PC-3 (cell line): ENCODE measurements around the gene ABCG4. TPM values are rescaled to one million over a fixed set of nuclear protein-coding genes. Genes with fewer than 3 reads are reported as not detected.

ENCODE experiments used
- ATAC-seq: fragments of 200-7000 bp; cut with Tn5 transposase; 2 replicates; pipeline ENCODE4 v1.9.1; 2020; ENCODE audit warnings: mild to moderate bottlenecking, moderate library complexity
- BruUV-seq: library from RNA; stranded (reverse); fragments of 400-500 nt; replicated peaks from 2 replicates; lab custom pipeline; 2021; lab: Mats Ljungman, UMichigan
- CTCF ChIA-PET: fragments of 300-600 bp; sonication (Branson Sonifier 250); formaldehyde crosslinking; loops from one replicate; lab custom pipeline; 2022; ENCODE audit warnings: antibody characterized with exemption; lab: Charles Lee
- POLR2A ChIA-PET: fragments of 300-600 bp; sonication (Branson Sonifier 250); formaldehyde crosslinking; loops from one replicate; lab custom pipeline; 2022; ENCODE audit warnings: antibody characterized with exemption; ENCODE audit not compliant: unreplicated experiment; lab: Charles Lee
- DNase-seq: peaks from one replicate; pipeline ENCODE4 v3.0.0-alpha.2; 2015
- H2AFZ ChIP-seq: fragments of 300-600 bp; sonication (generic); 2 replicates; pipeline ENCODE4 v1.6.0; 2016; ENCODE audit warnings: antibody characterized with exemption, low read length
- H3F3A ChIP-seq: fragments of 300-600 bp; sonication (generic); one replicate; pipeline ENCODE4 v1.6.0; 2017; ENCODE audit warnings: antibody characterized with exemption, low read length, control low read depth, mild to moderate bottlenecking; ENCODE audit not compliant: unreplicated experiment
- H3K27ac ChIP-seq: fragments of 300-600 bp; sonication (generic); 2 replicates; pipeline ENCODE4 v1.5.1; 2016; ENCODE audit warnings: mild to moderate bottlenecking, low read length
- H3K27me3 ChIP-seq: fragments of 300-600 bp; sonication (generic); 2 replicates; pipeline ENCODE4 v1.6.1; 2016; ENCODE audit warnings: low read length, mixed read lengths
- H3K36me3 ChIP-seq: fragments of 300-600 bp; sonication (generic); 2 replicates; pipeline ENCODE4 v1.6.1; 2016; ENCODE audit warnings: low read depth, mixed run types, low read length, mixed read lengths
- H3K4me1 ChIP-seq: fragments of 300-600 bp; sonication (generic); 2 replicates; pipeline ENCODE4 v1.5.1; 2016; ENCODE audit warnings: low read length; ENCODE audit not compliant: insufficient read depth
- H3K4me2 ChIP-seq: fragments of 300-600 bp; sonication (generic); 2 replicates; pipeline ENCODE4 v1.6.0; 2016; ENCODE audit warnings: low read length
- H3K4me3 ChIP-seq: fragments of 300-600 bp; sonication (generic); 2 replicates; pipeline ENCODE4 v1.5.1; 2016; ENCODE audit warnings: mild to moderate bottlenecking, low read length, mixed read lengths
- H3K79me2 ChIP-seq: fragments of 300-600 bp; sonication (generic); 2 replicates; pipeline ENCODE4 v1.6.1; 2017; ENCODE audit warnings: low read length, mixed read lengths
- H3K9ac ChIP-seq: fragments of 300-600 bp; sonication (generic); 2 replicates; pipeline ENCODE4 v1.6.0; 2016; ENCODE audit warnings: mild to moderate bottlenecking, low read length
- H3K9me2 ChIP-seq: fragments of 300-600 bp; sonication (generic); replicated peaks from 2 replicates; pipeline ENCODE4 v1.6.1; 2016; ENCODE audit warnings: mixed run types, low read length, mixed read lengths
- H3K9me3 ChIP-seq: fragments of 300-600 bp; sonication (generic); 2 replicates; pipeline ENCODE4 v1.6.1; 2016; ENCODE audit warnings: low read length, mixed read lengths
- H4K20me1 ChIP-seq: fragments of 300-600 bp; sonication (generic); 2 replicates; pipeline ENCODE4 v1.6.1; 2016; ENCODE audit warnings: low read length, mixed read lengths
- EZH2 ChIP-seq: fragments of 300-600 bp; sonication (generic); IDR thresholded peaks from one replicate; pipeline ENCODE4 v1.6.1; 2017; ENCODE audit warnings: antibody characterized with exemption, mild to moderate bottlenecking, low read length; ENCODE audit not compliant: unreplicated experiment
- EZH2phosphoT487 ChIP-seq: fragments of 300-600 bp; sonication (generic); IDR thresholded peaks from 2 replicates; pipeline ENCODE4 v1.6.1; 2018; ENCODE audit warnings: mild to moderate bottlenecking, antibody characterized with exemption, low read length, borderline replicate concordance
- intact Hi-C: fragments of 100-400 bp; cut with micrococcal nuclease; formaldehyde crosslinking; loops from 2 replicates; pipeline ENCODE4 v1.9.0; 2023
- total RNA-seq: library from RNA; depleted of rRNA; stranded (reverse); fragments of >200 nt; gene quantifications from 2 replicates; pipeline ENCODE4 v1.2.3, GENCODE V29; 2014
- TF ChIP-seq, protein P1 (sequence below): fragments of 300-600 bp; sonication (generic); conservative IDR thresholded peaks from 2 replicates; pipeline ENCODE4 v1.5.1; 2017; ENCODE audit warnings: antibody characterized with exemption, low read depth, mild to moderate bottlenecking, low read length

The ABCG4 gene
- total RNA-seq, 1 experiment from 2014 or later = 0.15 TPM

DNA sequence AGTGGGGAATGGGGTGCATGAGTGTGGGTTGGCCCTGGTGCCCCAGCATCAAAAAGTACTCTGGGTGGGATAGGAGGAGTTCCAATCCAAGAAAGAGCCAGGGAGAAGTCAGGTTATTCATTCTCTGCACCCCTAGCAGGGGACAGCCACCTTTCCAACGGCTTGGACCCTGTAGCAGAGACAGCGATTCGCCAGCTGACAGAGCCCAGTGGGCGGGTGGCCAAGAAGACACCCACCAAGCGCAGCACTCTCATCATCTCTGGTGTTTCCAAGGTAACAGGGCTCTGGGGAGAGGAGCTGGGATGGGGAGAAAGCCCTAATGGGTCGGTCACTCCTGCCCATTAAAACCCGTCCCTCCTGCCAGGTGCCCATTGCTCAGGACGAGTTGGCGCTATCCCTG, 35.1 kb upstream of the ABCG4 start:
- Histone ChIP-seq H3K9ac (no peak overlapping the region), H3K79me2 (peaks cover 15% of the 10 kb centered on the region), H4K20me1 (no peaks in the 10 kb centered on the region), H3K4me2 (no peak overlapping the region), H3K9me3 (no peaks in the 10 kb centered on the region), H3K27ac (no peak overlapping the region), H2AFZ (no peak overlapping the region), H3F3A (no peaks in the 10 kb centered on the region), H3K4me3 (no peak overlapping the region), H3K9me2 (no peaks in the 10 kb centered on the region), H3K36me3 (peaks cover 36% of the 10 kb centered on the region; the same call in 1 of the 2 replicates), H3K4me1 (peaks cover 4% of the 10 kb centered on the region), H3K27me3 (no peaks in the 10 kb centered on the region)
- no TSS peak for BruUV-seq
- DNase-seq (no peak), ATAC-seq (no peak)
- ChIA-PET POLR2A (no interaction called here), CTCF (no interaction called here)
- intact Hi-C loops = no loop called here
- TF ChIP-seq, protein P1, sequence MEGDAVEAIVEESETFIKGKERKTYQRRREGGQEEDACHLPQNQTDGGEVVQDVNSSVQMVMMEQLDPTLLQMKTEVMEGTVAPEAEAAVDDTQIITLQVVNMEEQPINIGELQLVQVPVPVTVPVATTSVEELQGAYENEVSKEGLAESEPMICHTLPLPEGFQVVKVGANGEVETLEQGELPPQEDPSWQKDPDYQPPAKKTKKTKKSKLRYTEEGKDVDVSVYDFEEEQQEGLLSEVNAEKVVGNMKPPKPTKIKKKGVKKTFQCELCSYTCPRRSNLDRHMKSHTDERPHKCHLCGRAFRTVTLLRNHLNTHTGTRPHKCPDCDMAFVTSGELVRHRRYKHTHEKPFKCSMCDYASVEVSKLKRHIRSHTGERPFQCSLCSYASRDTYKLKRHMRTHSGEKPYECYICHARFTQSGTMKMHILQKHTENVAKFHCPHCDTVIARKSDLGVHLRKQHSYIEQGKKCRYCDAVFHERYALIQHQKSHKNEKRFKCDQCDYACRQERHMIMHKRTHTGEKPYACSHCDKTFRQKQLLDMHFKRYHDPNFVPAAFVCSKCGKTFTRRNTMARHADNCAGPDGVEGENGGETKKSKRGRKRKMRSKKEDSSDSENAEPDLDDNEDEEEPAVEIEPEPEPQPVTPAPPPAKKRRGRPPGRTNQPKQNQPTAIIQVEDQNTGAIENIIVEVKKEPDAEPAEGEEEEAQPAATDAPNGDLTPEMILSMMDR = no peak
- no peak for TF ChIP-seq EZH2
- TF ChIP-seq EZH2phosphoT487 = no peak

DNA sequence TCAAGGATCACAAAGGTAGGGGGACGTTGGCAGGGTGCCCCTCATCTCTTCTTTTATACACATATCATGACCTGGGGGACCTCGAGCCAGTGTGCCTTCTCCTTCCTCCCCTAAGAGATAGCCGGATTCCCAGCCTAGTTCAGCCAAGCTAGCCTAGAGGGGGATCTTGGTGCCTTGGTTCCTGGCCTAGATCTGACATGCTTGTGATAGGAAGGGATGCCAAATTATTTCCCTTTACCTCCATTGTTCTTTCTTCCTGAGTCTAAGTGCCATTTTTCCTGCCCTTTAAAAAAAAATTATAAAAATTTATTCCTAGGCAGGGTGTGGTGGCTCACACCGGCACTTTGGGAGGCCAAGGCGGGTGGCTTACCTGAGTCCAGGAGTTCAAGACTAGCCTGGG, 34.5 kb upstream of the ABCG4 start:
- Histone ChIP-seq H3K9me2 (no peaks in the 10 kb centered on the region), H4K20me1 (no peaks in the 10 kb centered on the region), H3K27me3 (no peaks in the 10 kb centered on the region), H2AFZ (no peak overlapping the region), H3K4me1 (no peaks in the 10 kb centered on the region), H3K9ac (no peak overlapping the region), H3K9me3 (no peaks in the 10 kb centered on the region), H3K79me2 (peaks cover 9% of the 10 kb centered on the region), H3K4me3 (no peak overlapping the region), H3K4me2 (no peak overlapping the region), H3K27ac (no peak overlapping the region), H3F3A (no peaks in the 10 kb centered on the region), H3K36me3 (peaks cover 36% of the 10 kb centered on the region; the same call in 1 of the 2 replicates)
- CTCF ChIA-PET = no interaction called here
- POLR2A ChIA-PET = no interaction called here
- BruUV-seq = no TSS peak
- TF ChIP-seq, protein P1 = no peak
- TF ChIP-seq EZH2phosphoT487 (no peak), EZH2 (no peak)
- ATAC-seq (no peak), DNase-seq (no peak)
- intact Hi-C loops = no loop called here

DNA sequence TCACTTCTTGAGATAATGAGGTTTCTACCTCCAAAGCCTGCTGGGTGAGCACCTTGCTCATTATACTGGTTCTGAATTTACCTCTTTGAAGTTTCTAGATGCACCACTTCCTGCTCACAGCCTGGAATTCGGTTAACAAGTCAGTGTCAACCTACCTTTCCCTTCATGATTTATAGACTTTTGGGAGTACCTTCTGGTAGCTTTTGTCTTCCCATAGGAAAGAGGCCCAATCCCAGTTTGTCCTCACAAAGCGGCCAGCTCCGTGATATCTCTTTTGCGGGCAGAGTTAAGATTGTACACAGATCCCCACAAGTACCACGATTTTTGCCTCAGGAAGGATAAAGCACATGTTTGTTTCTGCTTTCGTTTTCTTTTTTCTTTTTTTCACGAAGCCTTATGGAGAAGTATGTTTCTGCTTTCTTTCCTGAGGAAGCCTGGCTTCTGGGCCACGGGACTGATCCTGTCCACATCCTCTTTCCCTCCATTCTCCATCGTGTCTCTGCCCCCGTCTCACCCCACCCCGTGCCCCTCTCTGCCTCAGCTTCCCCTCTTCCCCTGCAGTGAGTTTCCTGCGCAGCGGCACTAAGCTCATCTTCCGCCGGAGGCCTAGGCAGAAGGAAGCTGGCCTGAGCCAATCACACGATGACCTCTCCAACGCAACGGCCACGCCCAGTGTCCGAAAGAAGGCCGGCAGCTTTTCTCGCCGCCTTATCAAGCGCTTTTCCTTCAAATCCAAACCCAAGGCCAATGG, 33.2 kb upstream of the ABCG4 start:
- Histone ChIP-seq H3K27me3 (no peaks in the 10 kb centered on the region), H3K4me3 (no peak overlapping the region), H3F3A (no peaks in the 10 kb centered on the region), H4K20me1 (no peaks in the 10 kb centered on the region), H3K36me3 (peaks cover 30% of the 10 kb centered on the region; the same call in 1 of the 2 replicates), H3K9me3 (no peaks in the 10 kb centered on the region), H2AFZ (no peak overlapping the region), H3K9me2 (no peaks in the 10 kb centered on the region), H3K4me1 (peaks cover 6% of the 10 kb centered on the region), H3K9ac (no peak overlapping the region), H3K27ac (no peak overlapping the region), H3K79me2 (no peaks in the 10 kb centered on the region), H3K4me2 (no peak overlapping the region)
- no TSS peak for BruUV-seq
- ChIA-PET POLR2A (no interaction called here), CTCF (no interaction called here)
- ATAC-seq (no peak), DNase-seq (no peak)
- TF ChIP-seq EZH2phosphoT487 (no peak), EZH2 (no peak)
- TF ChIP-seq, protein P1 = no peak
- intact Hi-C loops = no loop called here
